ENCODE data around the gene CCDC187.
"Not testable (repeated sequence)": the region's sequence is repeated elsewhere in the genome, so short reads cannot be mapped to it uniquely, and the experiment has no call there.

The CCDC187 gene

GRCh38 chr9:136237486-136238341 is 66.2 kb downstream of the CCDC187 start:
- no peak for DNase-seq

- not testable (repeated sequence) for DNase-seq
Observed at GRCh38 chr9:136236471-136237410, 67.2 kb downstream of the CCDC187 start.

- DNase-seq, result no peak
Observed at GRCh38 chr9:136235709-136236455, 68.0 kb downstream of the CCDC187 start.

GRCh38 chr9:136235171-136235570 is 68.7 kb downstream of the CCDC187 start:
- DNase-seq, result no peak

- no peak for DNase-seq
Observed at GRCh38 chr9:136234597-136234996, 69.3 kb downstream of the CCDC187 start.

GRCh38 chr9:136233868-136234267 is 70.0 kb downstream of the CCDC187 start:
- DNase-seq, result no peak

GRCh38 chr9:136233411-136233810 is 70.5 kb downstream of the CCDC187 start:
- no peak for DNase-seq

GRCh38 chr9:136232969-136233368 is 70.9 kb downstream of the CCDC187 start:
- DNase-seq, result no peak

- DNase-seq, result peak; percentile 29
Observed at GRCh38 chr9:136231478-136232297, 72.2 kb downstream of the CCDC187 start.

GRCh38 chr9:136230773-136231172 is 73.1 kb downstream of the CCDC187 start:
- no peak for DNase-seq

GRCh38 chr9:136230365-136230764 is 73.5 kb downstream of the CCDC187 start:
- no peak for DNase-seq

GRCh38 chr9:136229096-136230065 is 74.5 kb downstream of the CCDC187 start:
- no peak for DNase-seq

GRCh38 chr9:136228107-136228875 is 75.6 kb downstream of the CCDC187 start:
- no peak for DNase-seq

- no peak for DNase-seq
Observed at GRCh38 chr9:136226680-136227407, 77.0 kb downstream of the CCDC187 start.

- peak; percentile 67 for DNase-seq
Observed at GRCh38 chr9:136225748-136226679, 77.9 kb downstream of the CCDC187 start.

- DNase-seq, result peak; percentile 26
Observed at GRCh38 chr9:136225366-136225747, 78.5 kb downstream of the CCDC187 start.

- DNase-seq, result no peak
Observed at GRCh38 chr9:136223871-136224640, 79.8 kb downstream of the CCDC187 start.

Measured in CD4-positive, alpha-beta T cell treated with Interleukin-6 for 4 hours (primary cell).